DMS153 treated with DMSO at 0.1 percent for 48 hours (cell line): ENCODE results near the gene REXO2.
A peak's percentile ranks its signal among the peaks of the same experiment; 100 is the strongest.

Source experiments
- DNase-seq: peaks from one replicate; lab custom pipeline; 2025; ENCODE audit not compliant: unreplicated experiment; lab: John Stamatoyannopoulos, UW

REXO2 gene

DNA sequence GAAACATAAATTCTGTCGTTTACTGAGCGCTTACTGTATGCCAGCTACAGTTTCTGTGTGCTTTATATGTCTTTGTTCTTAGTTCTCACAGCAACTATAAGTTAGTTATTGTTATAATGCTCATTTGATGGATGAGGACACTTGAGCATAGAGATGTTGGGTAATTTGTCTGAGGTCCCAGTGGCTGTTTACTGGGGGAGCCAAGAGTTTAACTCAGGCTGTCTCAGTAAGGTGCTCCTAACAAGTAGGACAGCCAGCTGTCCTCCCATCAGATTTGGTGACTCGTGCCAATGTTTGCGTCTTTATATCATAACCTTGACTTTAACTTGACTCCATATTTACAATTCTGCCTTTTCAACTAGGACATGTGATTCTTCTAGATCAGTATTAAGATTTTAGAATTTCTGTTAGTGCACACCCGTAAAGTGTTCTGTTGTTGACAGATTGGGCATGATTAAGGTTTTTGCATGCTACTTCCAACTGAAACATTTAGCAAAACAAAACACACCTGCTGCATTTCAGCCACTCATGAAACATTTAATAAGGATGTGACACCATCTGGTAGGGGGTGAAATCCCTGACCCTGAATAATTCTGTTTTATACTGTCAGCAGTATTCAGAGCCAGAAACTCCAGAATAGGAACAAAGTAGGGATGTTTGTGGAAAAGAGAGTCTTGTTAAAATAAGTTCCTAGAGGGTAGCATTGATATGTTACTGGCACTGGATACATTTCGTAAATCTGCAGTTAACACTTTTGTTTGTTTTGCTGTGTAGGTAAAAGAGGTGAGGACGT, 1.9 kb downstream of the REXO2 start:
- peak; percentile 30 for DNase-seq

DNA sequence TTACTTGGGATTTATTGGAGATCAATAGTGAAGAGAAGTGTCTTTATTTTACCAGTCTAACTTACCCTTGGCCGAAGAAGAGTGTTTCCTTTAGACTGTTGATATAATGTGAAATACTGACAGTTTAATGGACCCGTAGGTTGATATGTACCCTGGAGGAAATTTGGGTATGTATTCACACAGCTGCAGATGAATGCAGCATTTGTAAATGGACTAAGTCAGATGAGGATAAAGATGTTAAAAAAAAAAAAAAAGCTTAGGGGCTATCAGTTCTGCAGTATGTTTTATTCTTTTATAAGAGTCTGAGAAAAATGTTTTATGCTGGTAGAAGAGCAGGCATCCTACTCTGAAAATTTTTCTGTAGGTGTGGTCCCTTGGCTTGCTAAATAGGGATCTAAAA, 2.7 kb downstream of the REXO2 start:
- no peak for DNase-seq

DNA sequence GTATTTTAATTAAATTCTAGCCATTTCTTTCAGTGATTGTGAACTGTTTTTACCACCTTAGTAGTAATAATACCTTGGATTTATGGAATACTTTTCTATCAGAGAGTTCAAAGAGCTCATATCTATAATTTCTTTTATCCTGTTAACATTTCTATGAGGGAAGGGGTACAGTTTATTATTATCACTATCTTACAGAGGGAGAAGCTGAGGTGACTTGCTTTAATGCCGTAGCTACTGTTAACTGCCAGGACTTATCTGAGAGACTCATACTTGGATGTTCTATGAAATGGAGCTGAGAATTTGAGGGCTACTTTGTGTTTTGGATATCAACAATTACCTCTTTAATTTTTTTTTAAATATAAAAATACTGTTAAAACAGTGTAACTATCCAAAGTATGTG, 3.3 kb downstream of the REXO2 start:
- DNase-seq, result no peak

DNA sequence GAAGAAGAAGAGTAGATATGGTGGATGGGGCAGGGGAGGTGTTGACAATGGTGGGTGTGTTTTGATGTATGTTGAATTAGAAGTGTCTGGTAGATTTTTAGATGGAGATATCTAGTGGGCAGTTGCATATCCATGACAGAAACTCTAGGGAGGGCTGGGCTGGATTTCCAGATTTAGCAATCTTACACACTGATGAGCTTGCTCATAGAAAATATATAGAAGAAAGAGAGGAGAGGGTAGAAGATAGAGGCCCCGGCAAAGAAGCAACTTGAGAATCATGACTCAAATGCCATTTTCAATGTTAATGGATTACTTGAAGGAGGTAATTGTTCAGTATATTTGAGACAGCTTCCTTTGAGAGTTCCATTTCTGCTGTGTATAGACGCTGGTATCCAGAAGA, 8.2 kb downstream of the REXO2 start:
- no peak for DNase-seq

DNA sequence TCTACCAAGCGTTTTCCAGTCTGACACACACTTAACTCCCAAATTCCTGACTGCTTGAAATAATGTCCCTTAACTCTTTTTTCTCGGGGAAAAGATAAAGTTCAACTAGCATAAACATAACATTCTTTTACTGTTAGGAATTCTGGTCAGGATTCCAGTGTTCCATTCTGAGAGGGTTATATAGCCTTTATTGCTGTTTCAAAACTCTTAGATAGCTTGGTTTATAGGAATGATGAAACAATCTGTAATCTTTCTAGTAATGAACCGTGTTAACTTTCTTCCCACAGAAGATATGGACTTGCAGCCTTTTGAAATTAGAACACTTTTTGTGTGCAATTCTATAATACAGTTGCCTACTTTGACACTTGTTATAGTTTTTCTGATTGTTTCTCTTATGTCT, 8.6 kb downstream of the REXO2 start:
- no peak for DNase-seq

DNA sequence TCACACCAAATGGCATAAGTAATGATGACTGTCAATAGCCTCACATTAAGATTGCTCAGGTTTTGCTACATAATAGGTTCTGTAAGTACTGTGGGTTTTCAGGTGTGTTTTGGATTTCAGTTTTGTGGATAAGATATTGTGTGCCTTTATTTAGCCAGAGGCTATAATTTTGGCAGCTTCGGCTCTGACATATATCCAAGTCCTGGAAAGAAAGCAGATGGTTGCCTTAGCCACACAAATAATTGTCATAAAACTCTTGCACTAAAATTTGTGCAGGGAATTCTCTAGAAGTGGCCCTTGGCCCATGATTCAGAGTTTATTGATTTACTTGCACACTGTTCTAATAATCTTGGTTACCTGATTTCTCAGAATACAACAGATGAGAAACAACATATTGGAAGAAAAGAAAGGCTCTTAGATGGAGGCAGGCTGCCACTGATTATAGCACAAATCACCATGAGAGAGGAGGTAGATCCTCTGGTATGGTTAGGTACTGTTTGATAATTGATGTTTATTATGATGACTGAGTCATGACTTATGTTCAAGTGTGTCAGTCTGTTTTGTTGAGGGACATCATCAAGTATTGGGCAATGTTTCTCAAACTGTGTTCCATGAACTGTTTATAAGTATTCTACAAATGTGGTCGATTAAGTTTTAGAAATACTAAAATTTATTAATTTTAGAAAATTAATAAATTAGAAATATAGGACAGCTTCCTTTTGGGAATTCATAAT, 9.6 kb downstream of the REXO2 start:
- DNase-seq, result no peak

DNA sequence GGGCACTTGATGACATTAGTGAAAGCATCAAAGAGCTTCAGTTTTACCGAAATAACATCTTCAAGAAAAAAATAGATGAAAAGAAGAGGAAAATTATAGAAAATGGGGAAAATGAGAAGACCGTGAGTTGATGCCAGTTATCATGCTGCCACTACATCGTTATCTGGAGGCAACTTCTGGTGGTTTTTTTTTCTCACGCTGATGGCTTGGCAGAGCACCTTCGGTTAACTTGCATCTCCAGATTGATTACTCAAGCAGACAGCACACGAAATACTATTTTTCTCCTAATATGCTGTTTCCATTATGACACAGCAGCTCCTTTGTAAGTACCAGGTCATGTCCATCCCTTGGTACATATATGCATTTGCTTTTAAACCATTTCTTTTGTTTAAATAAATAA, 10.6 kb downstream of the REXO2 start:
- DNase-seq, result no peak

DNA sequence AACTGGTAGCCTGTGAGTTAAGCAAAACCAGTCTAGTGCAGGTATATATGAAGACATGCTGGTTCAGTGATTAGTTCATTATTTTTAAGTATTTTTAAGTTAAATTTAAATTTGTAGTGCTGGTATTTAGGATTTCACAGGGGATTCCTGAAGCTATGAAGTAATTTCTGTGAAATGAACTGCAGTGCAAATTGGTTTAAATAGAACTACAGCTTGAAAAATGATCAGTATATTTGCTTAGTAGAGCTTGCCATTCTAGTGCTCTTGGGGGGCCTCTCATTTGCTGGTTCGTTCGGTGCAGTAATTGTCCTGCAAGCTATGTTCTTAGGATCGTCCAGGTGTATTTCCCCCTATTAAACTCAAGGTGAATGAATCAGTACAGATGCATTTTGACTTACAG, 13.1 kb downstream of the REXO2 start:
- DNase-seq, result no peak

DNA sequence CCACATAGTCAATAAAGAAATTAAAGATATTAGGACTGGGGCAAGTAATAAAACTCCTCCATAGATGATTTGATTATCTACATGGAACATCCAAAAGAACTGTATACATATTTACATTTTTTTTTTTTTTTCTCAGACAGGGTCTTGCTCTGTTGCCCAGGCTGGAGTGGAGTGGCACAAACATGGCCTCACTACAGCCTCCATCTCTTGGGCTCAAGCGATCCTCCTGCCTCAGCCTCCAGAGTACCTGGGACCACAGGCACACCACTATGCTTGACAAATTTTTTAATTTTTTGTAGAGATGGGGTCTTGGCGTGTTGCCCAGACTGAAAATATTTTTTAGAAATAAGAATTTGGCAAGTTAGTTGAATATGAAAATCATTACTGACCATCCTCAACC, 24.7 kb downstream of the REXO2 start:
- no peak for DNase-seq

DNA sequence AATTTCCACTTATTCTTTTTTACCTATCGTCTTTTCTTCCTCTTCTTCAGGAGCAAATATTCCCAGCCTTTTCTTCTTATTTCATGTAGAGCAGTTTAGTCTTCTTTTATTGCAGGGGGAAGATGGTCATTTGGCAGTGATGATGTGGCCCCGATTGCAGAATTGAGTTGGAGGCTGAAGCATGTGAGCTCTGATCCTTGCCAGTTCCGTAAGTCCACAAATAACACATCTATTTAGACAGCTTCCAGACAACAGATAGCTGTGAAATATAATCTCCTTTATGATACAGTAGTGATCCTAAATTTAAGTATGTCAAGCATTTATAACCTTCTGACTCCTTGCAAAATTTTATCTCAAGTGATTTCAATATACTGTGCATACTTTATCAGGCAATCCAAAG, 27.5 kb downstream of the REXO2 start:
- no peak for DNase-seq

DNA sequence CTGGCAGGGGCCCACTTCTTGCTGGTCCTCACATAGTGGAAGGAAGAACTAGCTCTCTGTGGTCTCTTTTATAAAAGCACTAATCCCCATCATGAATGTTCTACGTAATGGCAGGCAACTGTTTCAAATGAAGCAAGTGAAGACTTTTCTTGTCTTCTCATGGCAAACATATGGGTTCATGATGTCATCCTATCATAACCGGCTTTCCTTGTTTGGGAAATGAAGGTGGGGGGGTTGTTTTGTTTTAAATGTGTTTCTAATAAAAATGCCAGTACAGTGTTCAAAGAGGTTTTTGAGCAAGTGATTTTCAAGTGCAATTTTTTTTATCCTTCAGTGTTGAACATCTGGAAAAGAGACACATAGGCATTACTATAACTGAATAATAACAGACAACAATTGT, 33.4 kb downstream of the REXO2 start:
- DNase-seq, result no peak

DNA sequence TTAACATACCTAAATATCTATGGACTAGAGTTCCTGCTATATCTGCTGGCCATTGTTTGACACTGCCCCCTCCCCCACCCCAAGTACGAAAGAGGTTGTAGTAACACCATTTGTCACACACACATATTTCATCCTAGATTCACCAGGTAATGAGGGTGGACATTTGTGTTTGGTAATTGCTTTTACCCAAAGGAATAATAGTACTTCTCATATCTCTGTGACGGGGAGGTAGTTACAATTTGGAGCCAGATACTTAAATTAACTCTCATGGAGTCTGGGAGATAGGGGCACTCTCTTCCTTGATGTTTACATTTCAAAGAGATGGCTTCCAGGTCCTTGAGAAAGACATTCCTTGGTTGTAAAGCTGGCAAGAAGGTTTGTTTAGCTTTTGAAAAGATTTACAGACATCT, 38.7 kb downstream of the REXO2 start:
- no peak for DNase-seq

DNA sequence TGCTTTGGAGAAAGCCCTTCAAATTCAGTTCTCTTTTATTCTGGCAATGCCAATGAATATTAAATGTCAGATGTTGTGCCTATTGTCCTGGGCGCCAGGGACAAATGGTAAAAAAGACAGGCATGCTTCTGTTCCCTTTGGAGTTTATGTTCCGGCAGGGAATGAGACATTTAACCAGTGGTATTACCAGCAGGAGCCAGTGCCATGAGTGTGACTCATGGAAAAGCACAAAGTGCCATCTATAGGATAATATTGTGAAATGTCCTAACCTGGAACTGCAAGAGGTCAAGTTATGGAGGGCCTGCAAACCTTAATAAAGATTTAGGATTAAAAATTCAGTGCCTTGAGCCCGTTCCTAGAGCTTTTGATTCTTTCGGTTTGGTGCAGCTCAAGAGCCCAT, 39.5 kb downstream of the REXO2 start:
- DNase-seq, result no peak

DNA sequence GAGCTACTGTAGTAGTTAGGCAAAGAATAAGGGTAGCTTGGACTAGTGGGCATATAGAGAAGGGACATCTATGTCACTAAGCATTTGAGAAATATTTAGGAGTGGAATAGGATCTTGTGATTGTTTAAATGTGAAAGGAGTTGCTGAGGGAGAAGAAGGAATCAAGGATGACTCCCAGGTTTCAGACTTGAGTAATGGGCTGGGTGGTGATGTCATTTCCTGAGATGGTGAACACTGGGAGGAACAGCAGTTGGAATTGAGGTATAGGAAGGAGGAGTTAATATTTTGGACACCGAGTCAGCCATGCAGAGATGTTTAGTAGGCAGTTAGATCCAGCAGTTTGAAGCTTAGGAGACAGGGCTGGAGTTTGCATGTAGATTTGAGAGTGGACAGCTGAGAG, 40.1 kb downstream of the REXO2 start:
- no peak for DNase-seq

DNA sequence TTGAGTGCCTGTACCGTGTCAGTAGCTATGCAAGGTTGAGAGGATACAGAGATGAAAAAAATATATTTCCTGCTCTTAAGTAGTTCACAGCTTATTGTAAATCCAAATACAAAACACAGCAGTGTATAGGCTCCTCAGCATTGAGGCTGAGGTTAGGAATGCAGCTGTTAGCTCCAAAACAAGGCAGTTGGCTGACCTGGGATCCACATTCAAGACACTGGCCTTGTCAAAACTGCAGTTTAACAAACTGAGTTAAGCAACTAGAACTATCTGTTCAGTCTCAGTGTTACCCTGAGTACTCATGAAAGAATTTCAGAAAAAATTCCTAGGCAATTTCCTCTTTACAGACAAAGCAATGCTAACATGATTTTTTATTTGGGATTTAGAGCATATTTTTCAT, 42.8 kb downstream of the REXO2 start:
- DNase-seq, result no peak

DNA sequence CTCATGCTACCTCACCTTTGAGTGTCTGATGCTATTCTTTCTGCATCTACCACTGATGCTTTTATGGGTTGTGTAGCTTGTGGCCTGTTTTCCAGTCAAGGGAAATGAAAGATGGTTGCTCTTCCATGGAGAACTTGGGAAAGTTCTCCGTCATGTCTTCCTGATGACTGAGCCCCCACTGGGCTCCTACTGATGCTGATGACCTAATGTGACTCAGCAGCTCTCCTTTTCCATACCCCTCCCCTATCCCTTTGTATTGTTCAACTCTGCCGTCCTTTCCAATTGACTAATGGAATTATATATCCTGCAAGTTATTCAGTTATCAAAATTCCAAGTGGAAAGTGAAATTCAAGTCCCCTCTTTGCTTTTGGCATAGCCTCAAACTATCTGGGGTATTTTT, 44.7 kb downstream of the REXO2 start:
- DNase-seq, result no peak

DNA sequence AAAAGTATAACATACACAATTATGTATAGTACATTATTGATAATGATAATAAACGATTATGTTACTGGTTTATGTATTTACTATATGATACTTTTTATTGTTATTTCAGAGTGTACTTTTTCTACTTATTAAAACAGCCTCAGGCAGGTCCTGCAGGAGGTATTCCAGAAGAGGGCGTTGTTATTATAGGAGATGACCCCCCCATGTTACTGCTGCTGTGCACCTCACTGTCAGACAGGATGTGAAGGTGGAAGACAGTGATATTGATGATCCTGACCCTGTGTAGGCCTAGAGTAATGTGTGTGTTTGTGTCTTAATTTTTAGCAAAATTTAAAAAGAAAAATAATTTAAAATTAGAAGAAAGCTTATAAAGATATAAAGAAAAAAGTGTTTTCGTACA, 57.6 kb downstream of the REXO2 start:
- DNase-seq, result no peak

DNA sequence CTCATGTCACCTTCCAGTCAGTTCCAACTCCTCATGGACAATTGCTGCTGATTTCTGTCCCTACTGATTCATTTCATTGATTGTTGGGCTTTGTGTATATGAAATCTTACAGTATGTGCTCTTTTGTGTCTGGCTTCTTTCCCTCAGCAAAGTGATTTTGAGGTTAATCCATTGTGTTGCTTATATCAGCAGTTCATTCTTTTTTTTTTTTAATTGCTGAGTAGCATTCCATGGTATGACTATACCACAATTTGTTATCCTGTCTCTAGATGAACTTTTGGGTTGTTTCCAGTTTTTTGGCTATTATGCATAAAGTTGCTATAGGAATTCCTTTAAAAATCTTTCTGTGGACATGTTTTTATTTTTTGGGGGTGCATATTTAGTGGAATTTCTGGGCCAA, 60.5 kb downstream of the REXO2 start:
- no peak for DNase-seq
